Neural cell (in vitro differentiated cells): ENCODE measurements around the gene XPNPEP2. TPM values are rescaled to one million over a fixed set of nuclear protein-coding genes. Genes with fewer than 3 reads are reported as not detected.

Experiments used
- H2AFZ ChIP-seq: fragments of 200-600, 300-800 bp; sonication (generic), shearing (Covaris generic); 2 replicates; pipeline ENCODE4 v1.6.0; 2014; ENCODE audit warnings: low read depth, mild to moderate bottlenecking, antibody characterized with exemption, low read length, moderate library complexity
- H3F3A ChIP-seq: fragments of 200-600 bp; shearing (Covaris generic); 2 replicates; pipeline ENCODE4 v1.6.1; 2016; ENCODE audit warnings: mild to moderate bottlenecking, moderate library complexity, mixed read lengths, antibody characterized with exemption, low read length; ENCODE audit not compliant: insufficient read depth, poor library complexity, severe bottlenecking
- H3K27ac ChIP-seq: fragments of 200-600, 300-800 bp; sonication (generic), shearing (Covaris generic); 2 replicates; pipeline ENCODE4 v1.5.1; 2014; ENCODE audit warnings: mild to moderate bottlenecking, low read length, moderate library complexity
- H3K27me3 ChIP-seq: fragments of 300-800, 200-600 bp; sonication (generic), shearing (Covaris generic); 2 replicates; pipeline ENCODE4 v1.6.0; 2014; ENCODE audit warnings: mild to moderate bottlenecking, low read depth, low read length, moderate library complexity; ENCODE audit not compliant: insufficient read depth
- H3K36me3 ChIP-seq: fragments of 300-800, 200-600 bp; sonication (generic), shearing (Covaris generic); 2 replicates; pipeline ENCODE4 v1.5.1; 2014; ENCODE audit warnings: mild to moderate bottlenecking, antibody characterized with exemption, low read length, moderate library complexity; ENCODE audit not compliant: insufficient read depth
- H3K4me2 ChIP-seq: fragments of 300-800, 200-600 bp; sonication (generic), shearing (Covaris generic); 2 replicates; pipeline ENCODE4 v1.6.0; 2014; ENCODE audit warnings: mild to moderate bottlenecking, low read length
- H3K4me3 ChIP-seq: fragments of 300-800, 200-600 bp; sonication (generic), shearing (Covaris generic); 2 replicates; pipeline ENCODE4 v1.5.1; 2014; ENCODE audit warnings: mild to moderate bottlenecking, low read length, moderate library complexity
- H3K79me2 ChIP-seq: fragments of 200-600 bp; shearing (Covaris generic); replicated peaks from 2 replicates; pipeline ENCODE4 v1.6.0; 2014; ENCODE audit warnings: mild to moderate bottlenecking, low read length, moderate library complexity; ENCODE audit not compliant: insufficient read depth
- H3K9ac ChIP-seq: fragments of 300-800, 200-600 bp; sonication (generic), shearing (Covaris generic); 2 replicates; pipeline ENCODE4 v1.6.1; 2016; ENCODE audit warnings: mild to moderate bottlenecking, low read length, mixed read lengths
- H3K9me2 ChIP-seq: fragments of 200-600 bp; shearing (Covaris generic); 2 replicates; pipeline ENCODE4 v1.6.1; 2016; ENCODE audit warnings: mild to moderate bottlenecking, low read length, mixed read lengths; ENCODE audit not compliant: insufficient read depth
- H3K9me3 ChIP-seq: fragments of 200-600, 300-800 bp; sonication (generic), shearing (Covaris generic); 2 replicates; pipeline ENCODE4 v1.6.1; 2016; ENCODE audit warnings: mild to moderate bottlenecking, mixed run types, low read length, moderate library complexity, mixed read lengths
- H4K20me1 ChIP-seq: fragments of 200-600 bp; shearing (Covaris generic); 2 replicates; pipeline ENCODE4 v1.6.1; 2016; ENCODE audit warnings: mild to moderate bottlenecking, mixed run types; ENCODE audit not compliant: insufficient read depth
- CTCF ChIP-seq: fragments of 450-650 bp; IDR thresholded peaks from 2 replicates; pipeline ENCODE4 v1.5.1; 2014; ENCODE audit warnings: antibody characterized with exemption, mild to moderate bottlenecking, moderate library complexity; ENCODE audit not compliant: poor library complexity, severe bottlenecking
- MXI1 ChIP-seq: fragments of 450-650 bp; conservative IDR thresholded peaks from 2 replicates; pipeline ENCODE4 v1.6.1; 2014; ENCODE audit warnings: antibody characterized with exemption, mild to moderate bottlenecking; ENCODE audit not compliant: poor library complexity, severe bottlenecking
- POLR2AphosphoS5 ChIP-seq: IDR thresholded peaks from 2 replicates; pipeline ENCODE4 v1.6.1; 2012
- RAD21 ChIP-seq: fragments of 450-650 bp; conservative IDR thresholded peaks from 2 replicates; pipeline ENCODE4 v1.6.1; 2014; ENCODE audit warnings: antibody characterized with exemption, mild to moderate bottlenecking, moderate library complexity
- REST ChIP-seq: IDR thresholded peaks from 2 replicates; pipeline ENCODE4 v1.6.1; 2012; ENCODE audit warnings: borderline replicate concordance
- SMC3 ChIP-seq: fragments of 450-650 bp; conservative IDR thresholded peaks from 2 replicates; pipeline ENCODE4 v1.6.1; 2014; ENCODE audit warnings: antibody characterized with exemption, mild to moderate bottlenecking, moderate library complexity; ENCODE audit not compliant: poor library complexity
- TAF1 ChIP-seq: IDR thresholded peaks from 2 replicates; pipeline ENCODE4 v1.6.1; 2012; ENCODE audit warnings: low read depth
- polyA plus RNA-seq: library from polyadenylated mRNA; depleted of rRNA; stranded (reverse); fragments of >200 nt; gene quantifications from 2 replicates; pipeline ENCODE4 v1.2.3, GENCODE V29; 2014

XPNPEP2 gene
- polyA plus RNA-seq, 1 donor from 2014 or later: not detected

GRCh38 chrX:129808158-129808828 is 69.5 kb downstream of the XPNPEP2 start:
- Histone ChIP-seq H3K27me3 (no peaks in the 10 kb centered on the region), H3F3A (no peaks in the 10 kb centered on the region), H3K4me3 (no peak overlapping the region), H3K9me3 (no peaks in the 10 kb centered on the region), H3K36me3 (no peaks in the 10 kb centered on the region), H3K9ac (no peak overlapping the region), H2AFZ (no peak overlapping the region), H4K20me1 (no peaks in the 10 kb centered on the region), H3K4me2 (no peak overlapping the region), H3K27ac (no peak overlapping the region), H3K9me2 (no peaks in the 10 kb centered on the region), H3K79me2 (no peaks in the 10 kb centered on the region)
- TF ChIP-seq RAD21 (no peak), SMC3 (no peak), TAF1 (no peak), MXI1 (no peak), CTCF (no peak), POLR2AphosphoS5 (no peak)

GRCh38 chrX:129808829-129809796 is 70.3 kb downstream of the XPNPEP2 start:
- H3K9ac ChIP-seq: no peak overlapping the region
- H3K9me3 ChIP-seq: no peaks in the 10 kb centered on the region
- no peak for TF ChIP-seq REST
- no peaks in the 10 kb centered on the region for H3K79me2 ChIP-seq
- no peak overlapping the region for H3K4me2 ChIP-seq
- H3K27ac ChIP-seq: no peak overlapping the region
- H3K4me3 ChIP-seq: no peak overlapping the region
- no peaks in the 10 kb centered on the region for H3K36me3 ChIP-seq
- H4K20me1 ChIP-seq: no peaks in the 10 kb centered on the region
- H3K27me3 ChIP-seq: no peaks in the 10 kb centered on the region
- no peaks in the 10 kb centered on the region for H3F3A ChIP-seq
- H2AFZ ChIP-seq: no peak overlapping the region
- H3K9me2 ChIP-seq: no peaks in the 10 kb centered on the region
